ENCODE measurements around the gene TSHZ3.

Gene TSHZ3

DNA sequence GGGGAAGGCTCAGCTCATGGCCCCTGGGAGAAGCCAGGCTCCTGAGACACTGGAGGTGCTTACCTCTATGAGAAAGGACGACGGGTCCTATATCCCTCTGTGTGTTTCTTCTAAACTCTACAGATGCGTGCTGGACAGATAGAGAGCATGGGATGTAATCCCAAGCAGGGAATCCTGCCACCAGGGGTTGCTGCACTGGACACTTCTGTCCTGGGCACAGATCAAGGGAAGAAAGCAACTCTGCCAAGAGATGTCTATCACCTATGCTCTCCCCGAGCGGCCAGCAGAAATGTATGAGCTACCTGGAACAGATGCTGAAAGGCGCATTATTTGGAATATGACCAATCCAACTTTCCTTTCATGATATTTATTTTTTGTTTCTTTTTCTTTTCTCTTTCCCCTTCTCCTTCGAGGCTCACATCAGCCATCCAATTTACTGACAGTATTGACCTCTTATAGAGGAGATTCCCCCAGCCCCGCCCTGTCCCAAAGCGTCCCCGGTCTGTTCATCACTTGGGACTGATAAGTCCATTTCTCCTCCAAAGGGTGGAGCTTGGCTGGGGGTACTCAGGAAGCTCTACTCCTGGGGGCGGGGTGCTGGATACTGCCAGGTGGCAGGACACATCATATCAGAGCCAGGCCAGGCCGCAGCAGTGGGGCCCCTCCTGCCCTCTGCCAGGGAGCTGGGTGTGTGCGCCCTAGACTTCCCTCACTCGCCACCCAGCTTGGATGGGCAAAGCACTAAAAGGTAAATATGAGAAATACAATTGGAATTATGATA is 34.2 kb downstream of the TSHZ3 start:
- Histone ChIP-seq H3K27ac (ENCODE audit: low read depth, low read length) (no peak overlapping the region), H3K27me3 (ENCODE audit: control insufficient read depth in 5 of 5, insufficient read depth in 4 of 5, low read length in 5 of 5) (no peaks in the 10 kb centered on the region), H3K4me3 (ENCODE audit: low read depth in 1 of 5, low read length in 5 of 5) (no peak overlapping the region), H3K9me3 (ENCODE audit: control insufficient read depth in 5 of 5, low read length in 5 of 5) (no peaks in the 10 kb centered on the region), H3K4me1 (ENCODE audit: control insufficient read depth in 5 of 5, insufficient read depth in 5 of 5, low read length in 5 of 5) (peaks cover 0 to 37% (median 23%) of the 10 kb centered on the region in 5 donors), H3K9ac (ENCODE audit: low read length in 5 of 5) (no peak overlapping the region), H3K36me3 (ENCODE audit: control insufficient read depth in 5 of 5, insufficient read depth in 5 of 5, low read length in 5 of 5) (no peaks in the 10 kb centered on the region)

DNA sequence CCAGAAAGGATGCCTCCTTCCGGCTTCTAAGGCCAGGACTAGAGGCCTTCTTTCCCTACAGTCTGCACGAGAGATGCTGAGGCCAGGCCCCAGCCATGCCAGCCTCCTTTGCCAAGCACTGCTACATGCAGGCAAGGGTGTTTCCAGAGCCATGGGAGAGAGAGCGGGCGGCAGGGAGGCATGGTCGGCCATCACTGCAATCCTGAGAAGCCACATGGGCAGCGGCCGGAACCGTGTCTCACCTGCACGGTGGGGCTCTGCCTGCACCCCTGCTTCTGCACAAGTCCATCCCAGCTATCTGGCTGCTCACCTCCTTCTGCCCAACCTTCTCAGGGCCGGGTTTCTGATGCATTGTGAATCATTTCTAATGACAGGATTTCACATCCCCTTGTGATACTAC is 35.1 kb downstream of the TSHZ3 start:
- Histone ChIP-seq H3K9me3 (ENCODE audit: control insufficient read depth in 5 of 5, low read length in 5 of 5) (no peaks in the 10 kb centered on the region), H3K27ac (ENCODE audit: low read depth, low read length) (no peak overlapping the region), H3K27me3 (ENCODE audit: control insufficient read depth in 5 of 5, insufficient read depth in 4 of 5, low read length in 5 of 5) (no peaks in the 10 kb centered on the region), H3K4me1 (ENCODE audit: control insufficient read depth in 5 of 5, insufficient read depth in 5 of 5, low read length in 5 of 5) (peaks cover 0 to 37% (median 23%) of the 10 kb centered on the region in 5 donors), H3K36me3 (ENCODE audit: control insufficient read depth in 5 of 5, insufficient read depth in 5 of 5, low read length in 5 of 5) (no peaks in the 10 kb centered on the region), H3K9ac (ENCODE audit: low read length in 5 of 5) (no peak overlapping the region), H3K4me3 (ENCODE audit: low read depth in 1 of 5, low read length in 5 of 5) (no peak overlapping the region)

DNA sequence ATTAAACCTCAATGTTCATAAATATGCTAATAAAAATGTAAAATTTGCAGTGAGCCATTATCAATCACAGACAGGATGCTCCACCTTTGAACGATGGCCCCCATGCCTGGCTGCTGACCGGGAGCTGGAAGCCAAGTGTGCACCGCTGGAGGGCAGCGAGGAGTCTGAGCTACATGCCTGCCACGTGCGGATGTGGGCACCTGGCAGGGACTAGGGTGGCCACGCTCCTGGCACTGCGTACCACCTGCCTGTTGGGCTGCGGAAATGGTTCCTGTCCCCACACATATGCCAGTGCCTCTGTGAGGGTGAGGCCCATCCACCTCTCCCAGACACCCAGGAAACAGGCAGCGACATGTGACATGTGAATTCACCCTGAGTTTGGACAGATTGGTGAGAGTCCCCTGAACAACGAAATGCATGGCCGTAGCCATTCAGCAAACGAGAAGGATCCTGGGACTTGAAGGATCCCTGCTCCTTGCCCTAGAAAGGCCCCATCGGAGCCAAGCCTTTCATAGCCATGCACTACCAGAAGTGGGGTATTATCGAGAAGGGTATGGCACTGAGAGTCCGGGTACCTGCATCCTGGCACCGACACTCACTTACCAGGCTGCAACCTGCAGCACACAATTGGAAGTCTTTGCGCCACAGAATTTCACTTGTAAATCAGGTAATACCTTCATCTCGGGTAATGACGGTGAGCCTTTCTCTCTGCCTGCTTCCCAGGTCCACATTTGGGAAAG is 35.8 kb downstream of the TSHZ3 start:
- no peaks in the 10 kb centered on the region for H3K27me3 ChIP-seq (ENCODE audit: control insufficient read depth in 5 of 5, insufficient read depth in 4 of 5, low read length in 5 of 5)
- no peak overlapping the region for H3K9ac ChIP-seq (ENCODE audit: low read length in 5 of 5)
- H3K4me1 ChIP-seq (ENCODE audit: control insufficient read depth in 5 of 5, insufficient read depth in 5 of 5, low read length in 5 of 5) = peaks cover 0 to 37% (median 23%) of the 10 kb centered on the region in 5 donors
- no peak overlapping the region for H3K4me3 ChIP-seq (ENCODE audit: low read depth in 1 of 5, low read length in 5 of 5)
- H3K9me3 ChIP-seq (ENCODE audit: control insufficient read depth in 5 of 5, low read length in 5 of 5) = no peaks in the 10 kb centered on the region
- no peaks in the 10 kb centered on the region for H3K36me3 ChIP-seq (ENCODE audit: control insufficient read depth in 5 of 5, insufficient read depth in 5 of 5, low read length in 5 of 5)
- H3K27ac ChIP-seq (ENCODE audit: low read depth, low read length) = no peak overlapping the region

DNA sequence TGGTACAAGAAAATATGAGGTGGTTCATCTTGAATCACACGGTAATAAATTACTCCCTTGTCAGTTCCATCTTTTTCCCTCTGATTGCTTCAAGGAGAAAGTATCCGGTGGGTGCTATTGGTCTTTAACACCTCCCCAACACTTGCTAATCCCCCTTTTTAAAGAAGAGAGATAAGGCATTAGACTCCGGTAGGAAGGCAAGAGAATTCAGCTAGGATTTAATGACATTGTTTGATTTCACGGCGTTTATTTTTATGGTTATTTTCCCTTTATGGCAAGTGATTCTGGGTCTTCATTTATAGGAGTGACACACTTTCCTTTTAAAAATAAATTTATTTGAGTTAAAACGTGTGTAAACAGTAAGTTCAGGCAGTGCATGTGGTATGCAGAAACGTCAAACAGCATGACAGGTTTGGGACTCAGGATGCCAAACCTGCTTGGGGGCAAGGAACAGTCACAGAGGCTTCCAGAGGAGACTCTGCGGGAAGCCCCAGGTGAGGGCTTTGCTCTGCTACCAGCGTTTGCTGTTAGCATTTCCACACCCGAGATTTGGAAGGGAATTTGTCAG is 36.5 kb downstream of the TSHZ3 start:
- Histone ChIP-seq H3K27ac (ENCODE audit: low read depth, low read length) (no peak overlapping the region), H3K4me1 (ENCODE audit: control insufficient read depth in 5 of 5, insufficient read depth in 5 of 5, low read length in 5 of 5) (peaks cover 0 to 37% (median 22%) of the 10 kb centered on the region in 5 donors), H3K9me3 (ENCODE audit: control insufficient read depth in 5 of 5, low read length in 5 of 5) (no peaks in the 10 kb centered on the region), H3K9ac (ENCODE audit: low read length in 5 of 5) (no peak overlapping the region), H3K36me3 (ENCODE audit: control insufficient read depth in 5 of 5, insufficient read depth in 5 of 5, low read length in 5 of 5) (no peaks in the 10 kb centered on the region), H3K4me3 (ENCODE audit: low read depth in 1 of 5, low read length in 5 of 5) (no peak overlapping the region), H3K27me3 (ENCODE audit: control insufficient read depth in 5 of 5, insufficient read depth in 4 of 5, low read length in 5 of 5) (no peaks in the 10 kb centered on the region)

DNA sequence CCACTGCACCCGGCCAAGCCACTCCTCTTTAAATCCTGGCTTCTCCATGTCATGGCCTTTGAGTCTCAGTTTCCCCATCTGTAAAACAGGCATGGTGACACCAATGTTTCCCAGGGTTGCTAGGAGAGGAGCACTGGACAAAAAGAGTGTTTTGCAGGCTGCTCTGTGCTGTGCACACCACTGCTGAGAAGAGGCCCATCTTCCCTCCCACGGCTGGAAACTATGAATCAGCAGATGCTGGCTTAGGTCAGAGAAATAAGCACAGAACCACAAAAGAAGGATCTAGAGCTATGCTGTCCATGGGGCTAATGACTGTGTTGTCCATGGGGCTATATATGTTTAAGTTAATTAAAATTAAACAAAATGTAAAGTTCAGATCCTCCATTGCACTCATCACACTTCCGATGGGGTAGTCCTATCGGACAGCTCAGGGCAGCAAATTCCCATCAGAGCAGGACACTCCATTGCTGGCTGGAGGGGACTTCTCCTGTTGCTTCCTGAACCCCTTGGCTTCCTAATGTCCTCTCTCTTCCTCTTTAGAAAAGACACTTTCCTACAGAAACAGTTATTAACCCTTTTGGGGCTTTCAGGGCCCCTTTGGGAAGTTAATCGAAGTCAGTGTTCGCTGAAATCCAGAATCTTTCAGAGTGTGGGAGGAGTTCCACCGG is 37.1 kb downstream of the TSHZ3 start:
- Histone ChIP-seq H3K27ac (ENCODE audit: low read depth, low read length) (no peak overlapping the region), H3K4me3 (ENCODE audit: low read depth in 1 of 5, low read length in 5 of 5) (no peak overlapping the region), H3K9me3 (ENCODE audit: control insufficient read depth in 5 of 5, low read length in 5 of 5) (no peaks in the 10 kb centered on the region), H3K27me3 (ENCODE audit: control insufficient read depth in 5 of 5, insufficient read depth in 4 of 5, low read length in 5 of 5) (no peaks in the 10 kb centered on the region), H3K4me1 (ENCODE audit: control insufficient read depth in 5 of 5, insufficient read depth in 5 of 5, low read length in 5 of 5) (peaks cover 0 to 31% (median 16%) of the 10 kb centered on the region in 5 donors), H3K36me3 (ENCODE audit: control insufficient read depth in 5 of 5, insufficient read depth in 5 of 5, low read length in 5 of 5) (no peaks in the 10 kb centered on the region), H3K9ac (ENCODE audit: low read length in 5 of 5) (no peak overlapping the region)

DNA sequence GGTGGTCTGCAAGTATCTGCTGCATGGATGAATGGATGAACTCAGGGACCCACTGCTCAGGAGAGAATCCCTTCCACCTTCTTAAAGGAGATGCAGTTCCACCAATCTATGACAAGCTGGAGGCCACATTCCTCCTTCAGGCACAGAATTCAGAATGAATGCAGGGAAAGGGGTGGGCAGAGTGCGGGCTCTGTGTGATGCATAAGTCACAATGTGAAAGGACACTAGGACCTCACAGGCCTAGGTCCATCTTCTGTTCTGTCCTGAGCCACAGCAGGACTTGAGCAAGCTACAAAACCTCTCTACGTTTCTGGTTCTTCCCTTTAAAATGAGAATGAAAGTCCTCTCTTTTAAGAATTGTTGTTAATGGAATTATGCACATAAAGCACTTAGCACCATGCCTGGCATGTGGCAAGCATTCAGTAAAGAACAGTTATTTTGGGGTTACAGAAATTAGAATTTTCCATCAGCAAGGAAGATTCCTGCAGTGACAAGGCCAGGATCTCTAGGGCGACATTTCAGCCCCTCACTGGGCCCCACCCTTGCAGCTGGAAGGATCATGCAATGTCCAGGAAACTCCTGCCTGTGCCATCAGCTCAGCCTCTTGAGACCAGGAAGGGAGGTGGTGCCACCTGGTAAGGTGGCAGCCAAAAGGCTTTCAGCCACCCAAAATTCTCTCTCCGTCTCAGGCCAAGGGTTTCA is 38.7 kb downstream of the TSHZ3 start:
- no peak overlapping the region for H3K27ac ChIP-seq (ENCODE audit: low read depth, low read length)
- H3K36me3 ChIP-seq (ENCODE audit: control insufficient read depth in 5 of 5, insufficient read depth in 5 of 5, low read length in 5 of 5) = no peaks in the 10 kb centered on the region
- no peak overlapping the region for H3K9ac ChIP-seq (ENCODE audit: low read length in 5 of 5)
- peaks cover 0 to 15% (median 4%) of the 10 kb centered on the region in 5 donors for H3K4me1 ChIP-seq (ENCODE audit: control insufficient read depth in 5 of 5, insufficient read depth in 5 of 5, low read length in 5 of 5)
- no peak overlapping the region for H3K4me3 ChIP-seq (ENCODE audit: low read depth in 1 of 5, low read length in 5 of 5)
- no peaks in the 10 kb centered on the region for H3K27me3 ChIP-seq (ENCODE audit: control insufficient read depth in 5 of 5, insufficient read depth in 4 of 5, low read length in 5 of 5)
- no peaks in the 10 kb centered on the region for H3K9me3 ChIP-seq (ENCODE audit: control insufficient read depth in 5 of 5, low read length in 5 of 5)

DNA sequence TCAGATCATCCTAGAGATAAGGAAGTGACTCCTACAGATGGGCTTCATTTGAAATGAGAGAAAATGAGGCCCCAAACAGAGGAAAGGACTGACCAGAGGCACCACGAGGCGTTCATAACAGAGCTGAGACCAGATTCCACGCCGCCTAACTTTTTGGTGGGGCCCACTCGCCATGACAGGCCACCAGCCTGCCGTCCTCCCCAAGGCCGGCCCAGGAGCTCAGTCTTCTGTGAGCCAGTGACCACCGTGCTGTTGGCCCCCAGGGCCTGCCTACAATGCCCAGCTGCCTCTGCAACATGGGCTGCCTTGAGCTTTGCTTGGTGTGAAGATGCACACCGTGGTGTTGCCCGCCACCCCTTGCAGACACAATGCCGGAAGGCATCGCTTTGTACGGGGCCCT is 40.5 kb downstream of the TSHZ3 start:
- Histone ChIP-seq H3K4me3 (ENCODE audit: low read depth in 1 of 5, low read length in 5 of 5) (no peak overlapping the region), H3K27ac (ENCODE audit: low read depth, low read length) (no peak overlapping the region), H3K9ac (ENCODE audit: low read length in 5 of 5) (no peak overlapping the region), H3K9me3 (ENCODE audit: control insufficient read depth in 5 of 5, low read length in 5 of 5) (no peaks in the 10 kb centered on the region), H3K4me1 (ENCODE audit: control insufficient read depth in 5 of 5, insufficient read depth in 5 of 5, low read length in 5 of 5) (peaks cover 0 to 13% (median 0%) of the 10 kb centered on the region in 5 donors), H3K27me3 (ENCODE audit: control insufficient read depth in 5 of 5, insufficient read depth in 4 of 5, low read length in 5 of 5) (no peaks in the 10 kb centered on the region), H3K36me3 (ENCODE audit: control insufficient read depth in 5 of 5, insufficient read depth in 5 of 5, low read length in 5 of 5) (no peaks in the 10 kb centered on the region)

DNA sequence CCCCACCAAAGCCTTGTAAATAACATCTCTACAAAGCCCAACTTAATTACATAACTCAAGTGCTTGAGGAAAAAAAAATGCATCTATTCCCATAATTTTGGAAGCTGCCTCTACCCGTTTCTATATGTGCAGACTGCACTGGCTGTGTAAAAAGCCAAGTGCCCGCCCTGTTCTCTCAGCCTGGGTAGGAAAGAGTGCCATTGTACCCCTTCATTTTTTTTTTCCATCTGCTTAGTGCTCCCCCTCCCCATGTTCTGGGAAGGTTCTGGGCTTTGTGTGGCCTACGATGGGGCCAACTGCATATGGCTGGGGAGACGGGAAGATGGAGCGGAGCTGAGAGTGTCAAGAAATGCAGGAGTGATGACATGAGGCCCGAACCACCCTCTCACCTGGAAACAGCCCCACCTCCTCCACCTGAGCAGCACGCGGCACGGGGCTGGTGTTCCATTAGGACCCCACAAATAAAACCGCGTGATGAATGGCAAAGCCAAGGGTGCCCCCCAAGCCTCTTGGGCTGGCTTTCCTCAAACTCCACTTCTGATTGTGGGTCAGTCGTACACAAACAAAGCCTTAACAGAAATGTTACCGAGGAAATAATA is 42.1 kb downstream of the TSHZ3 start:
- Histone ChIP-seq H3K4me1 (ENCODE audit: control insufficient read depth in 5 of 5, insufficient read depth in 5 of 5, low read length in 5 of 5) (peaks cover 0 to 7% (median 0%) of the 10 kb centered on the region in 5 donors), H3K9ac (ENCODE audit: low read length in 5 of 5) (no peak overlapping the region), H3K27me3 (ENCODE audit: control insufficient read depth in 5 of 5, insufficient read depth in 4 of 5, low read length in 5 of 5) (no peaks in the 10 kb centered on the region), H3K9me3 (ENCODE audit: control insufficient read depth in 5 of 5, low read length in 5 of 5) (no peaks in the 10 kb centered on the region), H3K27ac (ENCODE audit: low read depth, low read length) (no peak overlapping the region), H3K36me3 (ENCODE audit: control insufficient read depth in 5 of 5, insufficient read depth in 5 of 5, low read length in 5 of 5) (no peaks in the 10 kb centered on the region), H3K4me3 (ENCODE audit: low read depth in 1 of 5, low read length in 5 of 5) (no peak overlapping the region)

DNA sequence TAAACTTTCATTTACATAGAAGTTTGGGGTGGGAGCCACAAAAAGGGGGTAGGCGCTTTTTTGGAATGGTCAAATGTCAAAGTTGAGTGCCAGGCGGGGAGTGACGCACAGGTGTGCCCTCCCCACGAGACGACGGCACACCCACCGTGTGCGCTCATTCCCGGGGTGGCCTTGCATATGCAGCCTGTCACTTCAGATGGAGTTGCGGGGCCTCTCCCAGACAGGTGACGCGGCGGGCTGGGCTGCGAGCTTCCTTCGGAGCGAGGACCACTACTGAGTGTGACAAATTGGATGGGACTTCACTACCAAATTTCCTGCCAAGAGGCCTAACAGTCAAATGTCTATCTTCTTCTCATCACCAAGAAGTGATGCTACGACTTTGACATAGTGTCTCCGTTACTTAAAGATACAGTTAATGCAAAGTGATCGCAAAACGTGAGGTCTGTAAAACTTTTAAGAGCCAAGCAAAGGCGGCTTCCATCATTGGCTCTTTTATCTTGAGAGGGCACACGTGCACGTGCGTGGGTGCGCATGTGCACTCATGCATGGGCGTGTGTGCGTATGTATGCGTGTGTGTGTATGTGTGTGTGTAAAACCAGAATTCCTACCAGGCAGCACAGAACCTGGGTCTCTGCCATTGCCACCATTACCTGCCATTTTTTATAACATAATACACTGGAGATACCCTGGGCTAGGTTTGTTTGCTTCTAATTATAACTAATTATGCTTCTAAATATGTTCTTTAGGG is 43.1 kb downstream of the TSHZ3 start:
- H3K4me1 ChIP-seq (ENCODE audit: control insufficient read depth in 5 of 5, insufficient read depth in 5 of 5, low read length in 5 of 5) = peaks cover 0 to 4% (median 0%) of the 10 kb centered on the region in 5 donors
- no peak overlapping the region for H3K9ac ChIP-seq (ENCODE audit: low read length in 5 of 5)
- H3K27me3 ChIP-seq (ENCODE audit: control insufficient read depth in 5 of 5, insufficient read depth in 4 of 5, low read length in 5 of 5) = no peaks in the 10 kb centered on the region
- no peak overlapping the region for H3K4me3 ChIP-seq (ENCODE audit: low read depth in 1 of 5, low read length in 5 of 5)
- no peaks in the 10 kb centered on the region for H3K36me3 ChIP-seq (ENCODE audit: control insufficient read depth in 5 of 5, insufficient read depth in 5 of 5, low read length in 5 of 5)
- no peaks in the 10 kb centered on the region for H3K9me3 ChIP-seq (ENCODE audit: control insufficient read depth in 5 of 5, low read length in 5 of 5)
- H3K27ac ChIP-seq (ENCODE audit: low read depth, low read length) = no peak overlapping the region
